Erythroblast (primary cell): ENCODE measurements around the gene CCDC174.

Experiments used
- GATA1 ChIP-seq: IDR thresholded peaks from 2 replicates; pipeline ENCODE4 v1.6.1; 2011; ENCODE audit warnings: low read depth, mild to moderate bottlenecking, control low read depth, low read length, moderate library complexity
- POLR2A ChIP-seq: IDR thresholded peaks from 2 replicates; pipeline ENCODE4 v1.6.1; 2011; ENCODE audit warnings: mild to moderate bottlenecking, low read length

DNA sequence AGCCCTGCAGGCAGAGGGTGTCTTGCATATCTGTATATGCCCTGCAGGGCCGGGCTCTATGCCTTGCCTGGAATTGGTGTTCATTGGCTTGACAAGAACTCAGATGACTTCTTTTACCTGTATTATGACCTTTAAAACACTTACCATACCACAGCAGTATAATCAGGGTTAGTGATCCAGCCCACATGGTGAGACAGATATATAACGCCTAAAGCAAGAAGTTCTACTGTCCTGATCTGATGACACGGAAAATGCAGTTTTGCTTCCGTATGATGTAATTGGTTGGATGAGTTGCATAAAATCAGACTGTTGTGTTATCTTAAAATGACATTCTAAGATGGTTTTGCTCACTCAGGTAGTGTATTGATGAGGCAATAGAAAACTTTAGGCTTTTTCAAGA lies 9.4 kb downstream of the CCDC174 start:
- TF ChIP-seq POLR2A, result no peak
- TF ChIP-seq GATA1, result no peak
